ENCODE measurements around the gene ZNF277.

ZNF277 gene

DNA sequence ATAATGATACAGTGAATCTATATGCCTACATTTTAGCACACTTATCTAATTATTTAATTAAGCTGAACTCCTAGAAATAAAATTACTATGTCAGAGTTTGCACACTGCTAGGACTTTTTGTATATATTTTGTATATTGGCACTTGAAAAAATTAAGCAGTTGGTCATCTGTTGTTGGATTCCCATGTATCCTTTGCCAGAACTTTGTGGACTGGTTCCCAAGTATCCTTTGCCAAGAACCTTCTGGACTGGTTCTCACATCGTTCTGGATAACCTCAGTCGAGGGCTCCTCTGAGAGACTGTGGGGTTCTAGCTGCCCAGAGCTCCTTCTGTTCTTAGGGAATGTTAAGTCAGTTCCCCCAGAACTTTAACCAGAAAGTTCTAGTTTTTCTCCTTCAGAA is 135.0 kb downstream of the ZNF277 start:
- ATAC-seq (ENCODE audit: low read depth), result no peak

DNA sequence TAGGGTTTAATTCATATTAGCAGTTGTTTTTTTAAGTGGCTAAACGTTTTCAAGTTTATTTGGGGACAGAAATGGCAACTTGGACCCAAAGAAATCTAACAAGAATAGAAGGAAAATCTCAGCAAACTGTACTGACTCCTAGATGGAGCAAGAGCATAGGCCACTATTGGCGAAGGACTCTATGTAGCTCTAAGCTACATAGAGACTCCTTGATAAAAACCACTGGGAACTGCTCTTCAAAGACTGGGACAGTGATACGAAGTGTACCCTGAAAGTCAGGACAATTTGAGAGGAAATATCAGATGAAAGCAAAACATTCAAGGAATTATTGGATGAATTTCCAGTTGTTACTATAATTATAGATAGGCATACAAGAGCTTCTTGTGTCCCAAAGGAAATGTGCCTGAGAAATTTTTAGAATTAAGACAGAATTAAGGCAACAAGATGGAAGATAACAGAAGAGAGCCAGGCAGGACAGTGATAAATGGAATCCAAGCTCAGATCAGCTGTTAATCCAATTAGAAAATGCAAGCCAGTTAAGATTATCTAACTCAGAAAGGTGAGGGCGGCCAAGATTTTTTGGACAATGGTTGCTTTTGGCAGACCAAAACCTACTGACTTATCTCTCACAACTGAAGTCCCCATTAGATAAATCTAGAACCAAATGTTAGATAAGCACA is 140.0 kb downstream of the ZNF277 start:
- Histone ChIP-seq H3K4me1 (ENCODE audit: insufficient read depth, poor library complexity, severe bottlenecking) (no peaks in the 10 kb centered on the region), H3K27ac (ENCODE audit: poor library complexity, severe bottlenecking) (no peak overlapping the region), H3K9me3 (ENCODE audit: severe bottlenecking) (no peaks in the 10 kb centered on the region), H3K4me3 (ENCODE audit: severe bottlenecking) (no peak overlapping the region), H3K36me3 (ENCODE audit: low read depth) (peaks cover 23% of the 10 kb centered on the region), H3K27me3 (ENCODE audit: insufficient read depth, poor library complexity, severe bottlenecking) (no peaks in the 10 kb centered on the region)
- DNase-seq (ENCODE audit: low spot score) (no peak), ATAC-seq (ENCODE audit: low read depth) (no peak)
- TF ChIP-seq, protein P1, sequence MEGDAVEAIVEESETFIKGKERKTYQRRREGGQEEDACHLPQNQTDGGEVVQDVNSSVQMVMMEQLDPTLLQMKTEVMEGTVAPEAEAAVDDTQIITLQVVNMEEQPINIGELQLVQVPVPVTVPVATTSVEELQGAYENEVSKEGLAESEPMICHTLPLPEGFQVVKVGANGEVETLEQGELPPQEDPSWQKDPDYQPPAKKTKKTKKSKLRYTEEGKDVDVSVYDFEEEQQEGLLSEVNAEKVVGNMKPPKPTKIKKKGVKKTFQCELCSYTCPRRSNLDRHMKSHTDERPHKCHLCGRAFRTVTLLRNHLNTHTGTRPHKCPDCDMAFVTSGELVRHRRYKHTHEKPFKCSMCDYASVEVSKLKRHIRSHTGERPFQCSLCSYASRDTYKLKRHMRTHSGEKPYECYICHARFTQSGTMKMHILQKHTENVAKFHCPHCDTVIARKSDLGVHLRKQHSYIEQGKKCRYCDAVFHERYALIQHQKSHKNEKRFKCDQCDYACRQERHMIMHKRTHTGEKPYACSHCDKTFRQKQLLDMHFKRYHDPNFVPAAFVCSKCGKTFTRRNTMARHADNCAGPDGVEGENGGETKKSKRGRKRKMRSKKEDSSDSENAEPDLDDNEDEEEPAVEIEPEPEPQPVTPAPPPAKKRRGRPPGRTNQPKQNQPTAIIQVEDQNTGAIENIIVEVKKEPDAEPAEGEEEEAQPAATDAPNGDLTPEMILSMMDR (IDR thresholded peaks at IDR 0.05; ENCODE audit: poor library complexity, severe bottlenecking), result no peak

More for the DNA sequence above, 135.0 kb downstream of the ZNF277 start:
- TF ChIP-seq, protein P1 (IDR thresholded peaks at IDR 0.05; ENCODE audit: poor library complexity, severe bottlenecking), result no peak
- peaks cover 40% of the 10 kb centered on the region for H3K36me3 ChIP-seq (ENCODE audit: low read depth)
- H3K27ac ChIP-seq (ENCODE audit: poor library complexity, severe bottlenecking), result no peak overlapping the region
- H3K27me3 ChIP-seq (ENCODE audit: insufficient read depth, poor library complexity, severe bottlenecking), result no peaks in the 10 kb centered on the region
- no peak overlapping the region for H3K4me3 ChIP-seq (ENCODE audit: severe bottlenecking)
- no peaks in the 10 kb centered on the region for H3K4me1 ChIP-seq (ENCODE audit: insufficient read depth, poor library complexity, severe bottlenecking)
- DNase-seq (ENCODE audit: low spot score), result no peak
- H3K9me3 ChIP-seq (ENCODE audit: severe bottlenecking), result no peaks in the 10 kb centered on the region

DNA sequence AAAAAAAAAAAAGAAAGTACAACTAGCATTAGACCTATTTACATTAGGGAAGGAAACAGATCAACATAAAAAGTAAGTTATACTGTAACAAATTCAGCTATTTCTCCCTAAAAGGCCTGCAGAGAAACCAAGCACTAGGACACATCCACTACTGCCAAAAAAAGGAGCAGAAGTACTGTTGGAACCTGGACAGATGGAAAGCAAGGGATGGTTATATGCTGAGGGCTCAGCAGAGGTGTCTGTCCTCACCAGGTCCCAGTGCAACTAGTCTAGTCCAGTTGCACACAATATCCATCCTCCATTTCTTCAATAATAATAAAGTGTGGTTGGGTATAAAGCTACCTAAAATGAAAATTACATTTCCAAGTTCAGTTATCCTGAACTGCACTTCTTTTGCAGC is 140.6 kb downstream of the ZNF277 start:
- TF ChIP-seq, protein P1 (IDR thresholded peaks at IDR 0.05; ENCODE audit: poor library complexity, severe bottlenecking), result no peak
- no peaks in the 10 kb centered on the region for H3K4me1 ChIP-seq (ENCODE audit: insufficient read depth, poor library complexity, severe bottlenecking)
- H3K27ac ChIP-seq (ENCODE audit: poor library complexity, severe bottlenecking), result no peak overlapping the region
- peaks cover 18% of the 10 kb centered on the region for H3K36me3 ChIP-seq (ENCODE audit: low read depth)
- no peaks in the 10 kb centered on the region for H3K9me3 ChIP-seq (ENCODE audit: severe bottlenecking)
- no peak for DNase-seq (ENCODE audit: low spot score)
- no peak for ATAC-seq (ENCODE audit: low read depth)
- H3K27me3 ChIP-seq (ENCODE audit: insufficient read depth, poor library complexity, severe bottlenecking), result no peaks in the 10 kb centered on the region
- H3K4me3 ChIP-seq (ENCODE audit: severe bottlenecking), result no peak overlapping the region

DNA sequence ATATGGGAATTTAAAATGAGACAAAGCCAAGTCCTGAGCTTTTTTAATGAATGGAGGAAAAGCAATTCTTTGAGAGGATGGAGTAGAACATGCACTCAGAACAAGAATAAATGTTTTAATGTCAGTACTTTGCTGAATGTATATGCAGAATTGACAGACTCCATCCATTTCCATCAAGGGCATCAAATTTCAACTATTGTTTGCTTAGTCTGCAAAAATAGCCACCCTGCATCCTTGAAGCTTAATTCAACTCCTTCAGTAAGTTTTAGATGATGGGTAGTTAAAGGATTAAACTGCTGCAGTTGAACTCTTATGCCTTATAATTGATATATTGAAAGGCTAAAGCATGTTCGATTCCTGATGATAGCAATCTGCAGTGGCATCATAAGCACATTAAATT is 144.1 kb downstream of the ZNF277 start:
- H3K4me3 ChIP-seq (ENCODE audit: severe bottlenecking), result no peak overlapping the region
- H3K9me3 ChIP-seq (ENCODE audit: severe bottlenecking), result no peaks in the 10 kb centered on the region
- TF ChIP-seq, protein P1 (IDR thresholded peaks at IDR 0.05; ENCODE audit: poor library complexity, severe bottlenecking), result no peak
- H3K27ac ChIP-seq (ENCODE audit: poor library complexity, severe bottlenecking), result no peak overlapping the region
- H3K4me1 ChIP-seq (ENCODE audit: insufficient read depth, poor library complexity, severe bottlenecking), result no peaks in the 10 kb centered on the region
- ATAC-seq (ENCODE audit: low read depth) (no peak), DNase-seq (ENCODE audit: low spot score) (no peak)
- no peaks in the 10 kb centered on the region for H3K36me3 ChIP-seq (ENCODE audit: low read depth)
- no peaks in the 10 kb centered on the region for H3K27me3 ChIP-seq (ENCODE audit: insufficient read depth, poor library complexity, severe bottlenecking)

DNA sequence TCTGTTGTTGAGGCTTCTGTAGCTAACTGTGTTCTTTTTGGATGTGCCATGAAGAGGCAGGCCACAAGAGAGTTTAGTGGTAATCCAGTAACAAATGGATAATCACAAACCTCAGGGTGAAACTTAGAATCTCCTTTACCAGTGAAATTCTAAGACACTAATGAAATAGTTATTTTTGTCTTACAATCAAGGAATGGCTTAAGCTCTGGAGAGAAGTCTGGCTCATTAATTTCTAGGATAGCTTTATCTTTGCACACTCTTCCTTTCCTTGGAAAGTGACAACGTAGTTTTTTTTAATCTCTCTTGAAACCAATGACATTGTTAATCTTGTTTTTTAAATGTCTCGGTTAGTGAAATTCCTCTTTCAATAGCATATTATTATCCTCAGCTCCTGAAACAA is 150.1 kb downstream of the ZNF277 start:
- Histone ChIP-seq H3K4me3 (ENCODE audit: severe bottlenecking) (no peak overlapping the region), H3K9me3 (ENCODE audit: severe bottlenecking) (no peaks in the 10 kb centered on the region), H3K4me1 (ENCODE audit: insufficient read depth, poor library complexity, severe bottlenecking) (no peaks in the 10 kb centered on the region), H3K27me3 (ENCODE audit: insufficient read depth, poor library complexity, severe bottlenecking) (no peaks in the 10 kb centered on the region), H3K36me3 (ENCODE audit: low read depth) (no peaks in the 10 kb centered on the region), H3K27ac (ENCODE audit: poor library complexity, severe bottlenecking) (no peak overlapping the region)
- DNase-seq (ENCODE audit: low spot score), result no peak
- ATAC-seq (ENCODE audit: low read depth), result no peak
- TF ChIP-seq, protein P1 (IDR thresholded peaks at IDR 0.05; ENCODE audit: poor library complexity, severe bottlenecking), result no peak
